ENCODE results near the gene STK17A.

The STK17A gene

DNA sequence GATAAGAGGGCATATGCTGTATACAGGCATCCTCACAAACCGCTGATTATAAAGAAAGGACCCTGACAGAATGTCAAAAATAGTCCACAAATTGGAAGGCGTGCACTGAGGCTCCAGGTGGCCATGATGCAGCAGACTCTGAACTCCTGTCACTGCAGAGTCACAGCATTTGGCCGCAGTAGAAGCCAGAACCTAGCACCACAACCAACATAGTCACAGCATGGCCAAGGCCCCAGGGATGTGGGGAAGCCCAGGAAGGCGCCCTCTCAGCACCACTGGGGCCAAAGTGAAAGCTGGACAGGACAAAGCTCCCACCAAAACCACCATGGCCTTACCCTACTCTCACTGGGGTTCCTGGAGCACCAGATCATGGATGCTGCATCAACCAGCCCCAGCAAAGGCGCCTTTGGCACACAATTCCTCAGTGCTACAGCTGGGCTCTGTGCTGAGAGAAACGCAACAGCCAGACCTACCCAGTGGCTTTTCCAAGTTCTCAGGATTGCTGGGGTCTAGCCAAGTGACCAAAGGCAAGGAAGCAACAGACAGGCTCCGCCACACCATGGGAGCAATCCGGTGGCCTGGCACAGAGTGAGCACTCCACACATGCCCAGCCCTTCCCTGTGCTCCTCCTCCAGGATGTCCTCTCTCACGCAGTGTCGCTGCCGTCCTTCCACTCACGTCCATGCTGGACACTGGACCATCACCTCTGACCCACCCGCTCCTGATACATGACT lies 60.2 kb downstream of the STK17A start:
- Histone ChIP-seq H3K27me3 (ENCODE audit: insufficient read depth, poor library complexity, severe bottlenecking) (no peaks in the 10 kb centered on the region), H3K9me3 (ENCODE audit: severe bottlenecking) (no peaks in the 10 kb centered on the region), H3K4me1 (ENCODE audit: insufficient read depth, poor library complexity, severe bottlenecking) (peaks cover 44% of the 10 kb centered on the region), H3K36me3 (ENCODE audit: low read depth) (peaks cover 78% of the 10 kb centered on the region), H3K27ac (ENCODE audit: poor library complexity, severe bottlenecking) (peak overlapping the region; percentile 97), H3K4me3 (ENCODE audit: severe bottlenecking) (no peak overlapping the region)
- DNase-seq (ENCODE audit: low spot score), result no peak
- no peak for ATAC-seq (ENCODE audit: low read depth)
- TF ChIP-seq, protein P1, sequence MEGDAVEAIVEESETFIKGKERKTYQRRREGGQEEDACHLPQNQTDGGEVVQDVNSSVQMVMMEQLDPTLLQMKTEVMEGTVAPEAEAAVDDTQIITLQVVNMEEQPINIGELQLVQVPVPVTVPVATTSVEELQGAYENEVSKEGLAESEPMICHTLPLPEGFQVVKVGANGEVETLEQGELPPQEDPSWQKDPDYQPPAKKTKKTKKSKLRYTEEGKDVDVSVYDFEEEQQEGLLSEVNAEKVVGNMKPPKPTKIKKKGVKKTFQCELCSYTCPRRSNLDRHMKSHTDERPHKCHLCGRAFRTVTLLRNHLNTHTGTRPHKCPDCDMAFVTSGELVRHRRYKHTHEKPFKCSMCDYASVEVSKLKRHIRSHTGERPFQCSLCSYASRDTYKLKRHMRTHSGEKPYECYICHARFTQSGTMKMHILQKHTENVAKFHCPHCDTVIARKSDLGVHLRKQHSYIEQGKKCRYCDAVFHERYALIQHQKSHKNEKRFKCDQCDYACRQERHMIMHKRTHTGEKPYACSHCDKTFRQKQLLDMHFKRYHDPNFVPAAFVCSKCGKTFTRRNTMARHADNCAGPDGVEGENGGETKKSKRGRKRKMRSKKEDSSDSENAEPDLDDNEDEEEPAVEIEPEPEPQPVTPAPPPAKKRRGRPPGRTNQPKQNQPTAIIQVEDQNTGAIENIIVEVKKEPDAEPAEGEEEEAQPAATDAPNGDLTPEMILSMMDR (IDR thresholded peaks at IDR 0.05; ENCODE audit: poor library complexity, severe bottlenecking), result no peak

DNA sequence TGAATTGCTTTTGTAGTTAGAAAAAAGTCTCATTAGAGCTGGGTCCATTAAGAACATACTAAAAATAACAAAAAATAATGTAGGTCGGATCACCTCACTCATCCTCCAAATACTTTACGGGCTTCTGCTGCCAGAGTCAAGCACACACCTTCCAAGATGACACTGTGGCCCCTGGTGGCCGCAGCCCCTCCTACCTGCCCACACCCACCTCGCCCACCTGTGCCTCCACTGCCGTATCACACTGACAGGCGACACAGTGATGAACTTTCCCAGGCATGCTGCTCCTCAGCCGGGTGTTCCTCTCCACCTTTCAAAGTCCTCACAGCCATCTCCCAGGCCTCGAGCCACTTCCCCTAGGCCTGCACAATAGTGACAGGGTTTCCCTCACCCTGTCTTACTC lies 60.9 kb downstream of the STK17A start:
- DNase-seq (ENCODE audit: low spot score), result no peak
- H3K4me1 ChIP-seq (ENCODE audit: insufficient read depth, poor library complexity, severe bottlenecking), result peaks cover 45% of the 10 kb centered on the region
- peaks cover 72% of the 10 kb centered on the region for H3K36me3 ChIP-seq (ENCODE audit: low read depth)
- no peak for ATAC-seq (ENCODE audit: low read depth)
- TF ChIP-seq, protein P1 (IDR thresholded peaks at IDR 0.05; ENCODE audit: poor library complexity, severe bottlenecking), result no peak
- peak overlapping the region; percentile 97 for H3K27ac ChIP-seq (ENCODE audit: poor library complexity, severe bottlenecking)
- H3K27me3 ChIP-seq (ENCODE audit: insufficient read depth, poor library complexity, severe bottlenecking), result no peaks in the 10 kb centered on the region
- no peaks in the 10 kb centered on the region for H3K9me3 ChIP-seq (ENCODE audit: severe bottlenecking)
- no peak overlapping the region for H3K4me3 ChIP-seq (ENCODE audit: severe bottlenecking)

DNA sequence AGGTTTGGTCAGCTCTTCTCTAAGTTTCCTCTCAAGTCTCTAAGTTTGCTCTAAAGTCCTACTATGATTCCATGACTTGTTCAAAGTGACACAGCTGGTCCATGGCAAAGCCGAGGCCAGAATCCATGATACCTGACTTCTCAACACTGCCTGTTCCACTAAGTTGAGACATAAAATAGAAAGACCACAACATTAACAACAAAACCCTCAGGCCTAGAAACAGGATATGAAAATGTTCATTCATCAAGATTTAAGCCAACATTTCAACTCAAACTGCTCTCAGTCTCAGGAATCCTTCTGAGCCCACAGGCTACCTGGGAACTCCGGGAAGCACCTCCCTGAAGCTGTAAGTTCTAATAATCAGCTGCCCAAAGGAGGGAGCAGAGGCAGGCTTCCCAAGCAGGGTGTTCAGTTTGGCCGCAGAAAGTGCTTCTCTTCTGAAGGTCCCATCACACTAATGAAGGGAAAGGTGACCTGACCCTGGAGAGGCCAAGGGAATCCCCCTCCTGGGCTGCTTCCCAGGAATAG lies 62.9 kb downstream of the STK17A start:
- H3K4me1 ChIP-seq (ENCODE audit: insufficient read depth, poor library complexity, severe bottlenecking), result peaks cover 46% of the 10 kb centered on the region
- H3K4me3 ChIP-seq (ENCODE audit: severe bottlenecking), result no peak overlapping the region
- H3K27ac ChIP-seq (ENCODE audit: poor library complexity, severe bottlenecking), result peak overlapping the region; percentile 99
- H3K9me3 ChIP-seq (ENCODE audit: severe bottlenecking), result no peaks in the 10 kb centered on the region
- no peak for DNase-seq (ENCODE audit: low spot score)
- no peaks in the 10 kb centered on the region for H3K27me3 ChIP-seq (ENCODE audit: insufficient read depth, poor library complexity, severe bottlenecking)
- no peak for ATAC-seq (ENCODE audit: low read depth)
- TF ChIP-seq, protein P1 (IDR thresholded peaks at IDR 0.05; ENCODE audit: poor library complexity, severe bottlenecking), result no peak
- peaks cover 57% of the 10 kb centered on the region for H3K36me3 ChIP-seq (ENCODE audit: low read depth)

DNA sequence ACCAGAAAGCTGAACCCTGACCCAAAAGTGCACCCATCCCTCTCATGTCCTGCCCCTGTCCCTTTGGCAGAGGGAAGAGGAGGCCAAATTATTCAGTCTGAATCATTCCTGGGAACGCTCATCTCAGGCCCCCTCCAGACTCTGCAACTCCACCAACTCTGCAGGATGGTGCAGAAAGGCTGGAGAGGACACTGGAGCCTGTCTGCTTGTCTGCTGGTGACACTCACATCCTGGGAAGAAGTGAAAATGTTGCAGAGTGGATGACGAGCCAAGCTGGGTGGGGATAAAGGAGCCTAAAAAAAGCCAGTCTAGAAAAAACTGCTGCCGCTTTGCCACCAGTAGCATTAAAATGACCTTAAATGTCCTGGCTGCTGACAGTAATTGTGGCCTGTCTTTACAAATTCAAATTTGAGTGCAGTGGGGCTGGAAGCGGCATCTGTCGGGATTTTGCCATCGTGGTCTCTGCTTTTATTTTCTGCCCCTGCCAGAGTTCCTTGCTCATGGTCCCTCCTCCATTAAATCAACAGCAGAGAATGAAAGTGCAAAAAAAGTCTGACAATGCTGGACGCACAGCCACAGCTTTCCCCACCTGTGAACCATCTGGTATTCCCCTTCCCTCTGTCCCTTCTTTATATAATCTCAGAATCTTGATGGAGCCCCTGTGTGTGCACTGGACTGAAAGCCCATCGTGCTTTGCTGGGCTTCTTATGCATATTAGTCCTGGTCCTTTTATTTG lies 63.9 kb downstream of the STK17A start:
- Histone ChIP-seq H3K4me1 (ENCODE audit: insufficient read depth, poor library complexity, severe bottlenecking) (peaks cover 53% of the 10 kb centered on the region), H3K27ac (ENCODE audit: poor library complexity, severe bottlenecking) (peak overlapping the region; percentile 99), H3K27me3 (ENCODE audit: insufficient read depth, poor library complexity, severe bottlenecking) (no peaks in the 10 kb centered on the region), H3K4me3 (ENCODE audit: severe bottlenecking) (no peak overlapping the region), H3K36me3 (ENCODE audit: low read depth) (peaks cover 51% of the 10 kb centered on the region), H3K9me3 (ENCODE audit: severe bottlenecking) (no peaks in the 10 kb centered on the region)
- no peak for ATAC-seq (ENCODE audit: low read depth)
- TF ChIP-seq, protein P1 (IDR thresholded peaks at IDR 0.05; ENCODE audit: poor library complexity, severe bottlenecking), result no peak
- DNase-seq (ENCODE audit: low spot score), result no peak

Measured in RWPE2 (cell line).